VCaP (cell line): ENCODE measurements around the gene TBL2.

ENCODE experiments used
- H3K27ac ChIP-seq: fragments of 450-650 bp; 2 replicates; pipeline ENCODE4 v1.5.1; 2017
- TF ChIP-seq, protein P1 (sequence below): fragments of 450-650 bp; conservative IDR thresholded peaks from 2 replicates; pipeline ENCODE4 v1.5.1; 2017; ENCODE audit warnings: mild to moderate bottlenecking, moderate library complexity

The TBL2 gene

DNA sequence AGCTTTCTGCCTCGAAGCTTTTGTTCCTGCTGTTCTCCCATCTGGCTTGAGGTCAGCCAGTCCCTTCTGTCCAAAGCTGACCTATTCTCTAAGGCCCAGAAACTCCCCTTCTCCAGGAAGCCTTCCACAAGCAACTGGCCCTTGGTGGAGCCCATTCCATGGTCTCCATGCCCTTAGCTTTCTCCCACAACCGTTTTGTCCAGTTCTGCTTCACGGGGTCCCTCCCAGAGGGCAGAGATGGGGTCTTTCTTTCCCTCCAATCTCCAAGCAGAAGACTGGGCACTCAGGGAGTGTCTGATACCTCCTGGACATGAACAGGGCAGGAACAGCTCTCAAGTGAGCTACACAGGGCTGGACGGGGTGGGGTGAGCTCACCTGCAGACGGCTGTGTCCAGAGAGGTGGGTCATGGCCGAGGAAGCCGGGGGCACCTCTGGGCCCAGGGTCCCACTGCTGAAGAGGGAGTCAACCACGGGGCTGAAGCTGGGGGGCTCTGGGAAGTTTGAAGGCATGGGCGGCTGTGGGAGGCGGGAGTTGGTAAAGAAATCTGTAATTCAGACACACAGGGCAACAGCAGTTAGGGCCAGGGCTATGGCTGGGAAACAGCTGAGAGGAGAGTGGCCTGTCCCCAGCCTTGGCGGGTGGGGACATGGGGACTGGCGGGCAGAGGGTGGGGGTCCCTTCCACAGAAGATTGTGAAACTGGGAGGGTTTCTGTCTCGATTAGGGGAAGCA is 20.9 kb upstream of the TBL2 start:
- H3K27ac ChIP-seq = no peak overlapping the region
- TF ChIP-seq, protein P1, sequence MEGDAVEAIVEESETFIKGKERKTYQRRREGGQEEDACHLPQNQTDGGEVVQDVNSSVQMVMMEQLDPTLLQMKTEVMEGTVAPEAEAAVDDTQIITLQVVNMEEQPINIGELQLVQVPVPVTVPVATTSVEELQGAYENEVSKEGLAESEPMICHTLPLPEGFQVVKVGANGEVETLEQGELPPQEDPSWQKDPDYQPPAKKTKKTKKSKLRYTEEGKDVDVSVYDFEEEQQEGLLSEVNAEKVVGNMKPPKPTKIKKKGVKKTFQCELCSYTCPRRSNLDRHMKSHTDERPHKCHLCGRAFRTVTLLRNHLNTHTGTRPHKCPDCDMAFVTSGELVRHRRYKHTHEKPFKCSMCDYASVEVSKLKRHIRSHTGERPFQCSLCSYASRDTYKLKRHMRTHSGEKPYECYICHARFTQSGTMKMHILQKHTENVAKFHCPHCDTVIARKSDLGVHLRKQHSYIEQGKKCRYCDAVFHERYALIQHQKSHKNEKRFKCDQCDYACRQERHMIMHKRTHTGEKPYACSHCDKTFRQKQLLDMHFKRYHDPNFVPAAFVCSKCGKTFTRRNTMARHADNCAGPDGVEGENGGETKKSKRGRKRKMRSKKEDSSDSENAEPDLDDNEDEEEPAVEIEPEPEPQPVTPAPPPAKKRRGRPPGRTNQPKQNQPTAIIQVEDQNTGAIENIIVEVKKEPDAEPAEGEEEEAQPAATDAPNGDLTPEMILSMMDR = no peak

DNA sequence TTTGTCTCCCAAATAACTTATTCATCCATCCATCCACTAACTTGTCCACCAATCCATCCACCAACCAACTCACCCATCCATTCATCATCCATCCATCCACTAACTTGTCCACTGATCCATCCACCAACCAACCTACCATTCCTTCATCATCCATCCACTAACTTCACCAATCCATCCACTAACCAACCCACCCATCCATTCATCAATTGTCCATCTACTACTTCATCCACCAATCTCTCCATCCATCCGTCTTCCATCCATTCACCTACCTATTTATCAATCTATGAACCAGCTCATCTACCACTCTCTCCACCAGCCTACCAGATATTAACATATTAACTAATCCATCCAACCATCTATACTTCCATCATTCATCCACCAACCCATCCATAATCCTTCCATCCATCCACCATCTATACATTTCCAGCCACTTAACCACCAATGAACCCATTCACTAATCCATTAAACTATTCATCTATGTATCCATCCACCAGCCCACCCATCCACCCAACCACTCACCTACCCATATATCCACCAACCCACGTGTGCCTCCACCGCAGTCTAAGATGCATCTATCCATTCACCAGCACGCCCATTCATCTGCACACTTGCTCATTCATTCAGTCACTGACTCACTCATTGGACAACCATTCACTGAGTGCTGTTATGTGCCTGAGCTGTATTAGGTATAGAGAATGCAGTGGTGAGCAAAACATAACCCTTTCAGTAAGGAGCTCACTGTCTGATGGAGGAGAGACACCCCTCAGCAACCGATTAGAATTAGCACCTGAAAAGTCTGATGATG is 19.8 kb upstream of the TBL2 start:
- no peak overlapping the region for H3K27ac ChIP-seq
- TF ChIP-seq, protein P1 = no peak

DNA sequence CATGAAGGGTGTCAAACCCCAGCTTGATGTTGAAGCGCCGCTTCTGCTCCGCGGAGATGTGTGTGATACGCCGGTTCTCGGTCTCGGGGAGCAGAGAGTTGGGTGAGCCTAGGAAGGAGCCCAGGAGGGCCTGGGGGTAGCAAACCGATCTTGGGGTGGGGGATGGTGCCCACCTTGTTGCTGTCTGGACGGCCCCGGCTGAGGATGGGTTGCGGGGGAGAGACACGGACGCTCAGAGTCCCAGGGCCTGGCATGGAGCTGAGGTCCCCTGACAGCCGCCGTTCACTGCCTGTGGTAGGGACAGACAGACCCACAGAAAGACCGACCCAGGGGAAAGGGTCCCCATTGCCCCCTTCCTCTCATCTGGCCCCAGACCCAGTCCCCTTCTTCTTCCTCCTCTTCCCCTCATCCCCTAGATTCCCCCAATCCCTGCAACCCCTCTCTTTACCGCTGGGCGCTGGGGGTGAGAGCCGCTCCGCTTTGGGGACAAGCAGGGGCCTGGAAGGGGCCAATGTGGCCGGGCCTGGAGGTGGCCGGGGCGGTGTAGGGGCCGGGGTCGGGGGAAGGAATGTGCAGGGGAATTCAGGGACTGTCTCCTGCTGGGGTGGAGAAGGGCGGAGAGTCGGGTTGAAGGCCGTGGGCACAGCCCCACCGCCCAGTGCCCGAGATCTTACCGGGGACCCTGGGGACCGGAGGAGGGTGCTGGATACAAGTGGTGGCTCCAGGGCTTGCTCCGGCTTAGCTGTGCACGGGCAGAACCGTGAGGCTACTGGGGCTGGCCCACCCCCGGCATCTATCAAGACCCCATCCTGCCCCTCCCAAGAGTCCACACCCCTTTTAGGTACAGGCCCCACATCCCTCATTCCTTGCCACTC is 18.0 kb upstream of the TBL2 start:
- TF ChIP-seq, protein P1 = no peak
- no peak overlapping the region for H3K27ac ChIP-seq

DNA sequence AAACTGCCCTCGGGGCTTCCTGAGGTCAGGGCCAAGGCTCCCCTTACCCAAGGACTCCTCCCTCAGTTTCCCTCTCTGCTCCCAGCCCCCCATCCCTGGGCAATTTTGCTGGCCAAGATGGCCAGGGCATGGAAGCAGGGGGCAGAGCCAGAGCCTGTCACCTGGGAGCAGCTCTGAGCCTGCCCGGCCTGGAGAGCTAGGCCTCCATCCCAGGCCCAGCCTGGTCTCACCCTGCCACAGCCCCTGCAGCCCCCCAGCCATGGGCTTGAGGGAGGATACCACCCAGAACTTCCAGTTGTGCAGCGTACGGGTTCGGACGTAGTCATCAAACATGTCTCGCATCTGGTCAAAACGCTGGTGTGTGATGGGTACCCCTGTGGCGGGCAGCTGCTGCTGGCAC is 17.0 kb upstream of the TBL2 start:
- TF ChIP-seq, protein P1 = no peak
- H3K27ac ChIP-seq = no peak overlapping the region

DNA sequence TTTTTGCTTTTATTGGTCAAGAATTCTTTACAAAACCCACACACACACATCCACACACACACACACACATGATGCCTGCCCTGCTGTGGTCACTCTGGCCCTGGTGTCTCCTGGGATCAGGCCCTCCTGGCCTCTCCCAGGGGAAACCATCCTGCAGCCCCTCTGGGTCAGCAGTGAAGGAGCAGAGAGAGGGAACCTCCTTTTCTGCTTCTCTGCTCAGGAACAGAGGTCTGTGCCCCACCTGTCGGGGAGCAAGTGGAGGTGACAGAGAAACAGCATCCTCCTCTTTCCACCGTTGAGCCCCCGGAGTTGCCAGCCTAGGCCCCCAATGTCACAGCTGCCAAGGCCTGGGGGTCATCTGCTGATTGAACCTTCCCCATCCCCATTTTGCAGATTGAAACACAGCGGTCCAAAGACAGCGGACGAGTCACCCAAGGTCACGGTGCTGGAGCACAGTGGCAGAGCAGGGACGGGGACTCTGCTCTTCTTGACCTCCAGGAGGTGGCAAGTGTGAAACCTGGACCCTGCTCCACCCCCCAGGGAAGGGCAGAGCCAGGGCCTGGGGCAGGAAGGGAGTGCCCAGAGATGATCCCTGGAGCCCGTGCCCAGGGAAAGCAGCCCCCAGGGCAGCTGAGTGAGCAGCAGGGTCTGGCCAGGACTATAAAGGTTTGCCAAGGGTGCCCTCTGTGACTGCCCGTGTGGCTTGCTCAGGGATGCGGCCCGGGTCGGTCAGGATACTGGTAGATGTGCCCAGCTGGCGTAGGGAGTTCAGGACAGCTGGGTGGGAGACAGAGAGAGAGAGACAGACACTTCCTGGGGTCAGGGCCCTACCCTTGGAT is 15.0 kb upstream of the TBL2 start:
- no peak overlapping the region for H3K27ac ChIP-seq
- TF ChIP-seq, protein P1 = no peak

DNA sequence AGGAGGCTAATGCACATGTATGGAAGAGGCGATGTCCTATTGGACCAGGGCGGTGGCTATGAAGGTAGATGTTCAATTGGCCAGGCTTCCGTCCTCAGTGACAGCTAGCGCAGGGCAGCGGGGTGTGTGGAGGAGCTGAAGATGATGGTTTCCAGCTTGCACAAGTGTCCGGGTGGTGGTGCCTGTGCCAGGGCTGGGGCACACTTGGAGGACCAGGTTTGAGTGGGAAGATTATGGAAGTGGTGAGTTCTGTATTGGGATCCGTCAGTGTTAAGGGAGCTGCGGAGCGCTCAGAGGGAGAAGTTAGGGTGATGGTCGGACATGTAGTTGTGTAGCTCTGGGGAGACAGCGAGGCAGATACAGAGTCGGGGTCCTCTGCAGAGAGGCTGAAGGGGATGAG is 8.5 kb upstream of the TBL2 start:
- TF ChIP-seq, protein P1 = no peak
- no peak overlapping the region for H3K27ac ChIP-seq
